H9 (cell line): ENCODE measurements around the gene PRKD2. TPM values are rescaled to one million over a fixed set of nuclear protein-coding genes. Genes with fewer than 3 reads are reported as not detected.

ENCODE experiments used
- DNase-seq: peaks from one replicate; pipeline ENCODE4 v3.0.0-alpha.2; 2017
- H2AFZ ChIP-seq: one replicate; pipeline ENCODE4 v1.6.1; 2013; ENCODE audit warnings: mild to moderate bottlenecking, low read length, control low read depth, moderate library complexity
- H2AK5ac ChIP-seq: 2 replicates; pipeline ENCODE4 v1.6.1; 2013; ENCODE audit warnings: low read length, control low read depth, mixed read lengths; ENCODE audit not compliant: insufficient read length
- H2BK120ac ChIP-seq: one replicate; pipeline ENCODE4 v1.6.1; 2013; ENCODE audit warnings: low read depth, mild to moderate bottlenecking, low read length, control low read depth, inconsistent platforms; ENCODE audit not compliant: poor library complexity, severe bottlenecking
- H2BK12ac ChIP-seq: 2 replicates; pipeline ENCODE4 v1.6.1; 2013; ENCODE audit warnings: low read length, control low read depth, mixed read lengths, low read depth; ENCODE audit not compliant: insufficient read length
- H2BK15ac ChIP-seq: 2 replicates; pipeline ENCODE4 v1.6.1; 2013; ENCODE audit warnings: low read depth, low read length, control low read depth
- H2BK20ac ChIP-seq: one replicate; pipeline ENCODE4 v1.6.1; 2013; ENCODE audit warnings: low read depth, mild to moderate bottlenecking, low read length, control low read depth, inconsistent platforms; ENCODE audit not compliant: poor library complexity, severe bottlenecking
- H2BK5ac ChIP-seq: 2 replicates; pipeline ENCODE4 v1.6.1; 2013; ENCODE audit warnings: low read length, control low read depth, mixed read lengths; ENCODE audit not compliant: insufficient read length
- H3K14ac ChIP-seq: 2 replicates; pipeline ENCODE4 v1.6.1; 2013; ENCODE audit warnings: low read length, control low read depth; ENCODE audit not compliant: insufficient read depth
- H3K18ac ChIP-seq: 2 replicates; pipeline ENCODE4 v1.6.1; 2013; ENCODE audit warnings: low read depth, mild to moderate bottlenecking, mixed read lengths, low read length, control low read depth; ENCODE audit not compliant: insufficient read length
- H3K23ac ChIP-seq: 2 replicates; pipeline ENCODE4 v1.6.1; 2013; ENCODE audit warnings: low read length, control low read depth, mixed read lengths, low read depth; ENCODE audit not compliant: insufficient read length
- H3K23me2 ChIP-seq: 2 replicates; pipeline ENCODE4 v1.6.1; 2013; ENCODE audit warnings: low read depth, mild to moderate bottlenecking, mixed read lengths, low read length, control low read depth; ENCODE audit not compliant: insufficient read length, poor library complexity, severe bottlenecking
- H3K27ac ChIP-seq: 2 replicates; pipeline ENCODE4 v1.5.1; 2013; ENCODE audit warnings: low read length, control low read depth, mixed read lengths, low read depth; ENCODE audit not compliant: insufficient read length
- H3K27me3 ChIP-seq: 2 replicates; pipeline ENCODE4 v1.6.1; 2013; ENCODE audit warnings: low read length, control low read depth, inconsistent platforms; ENCODE audit not compliant: insufficient read depth
- H3K4ac ChIP-seq: 2 replicates; pipeline ENCODE4 v1.6.1; 2013; ENCODE audit warnings: low read depth, mild to moderate bottlenecking, control low read depth, inconsistent platforms, low read length, moderate library complexity
- H3K4me1 ChIP-seq: 2 replicates; pipeline ENCODE4 v1.6.1; 2013; ENCODE audit warnings: low read length, control low read depth, inconsistent platforms; ENCODE audit not compliant: insufficient read depth
- H3K4me2 ChIP-seq: 2 replicates; pipeline ENCODE4 v1.6.1; 2013; ENCODE audit warnings: low read length, control low read depth, mixed read lengths; ENCODE audit not compliant: insufficient read length, insufficient read depth
- H3K56ac ChIP-seq: 2 replicates; pipeline ENCODE4 v1.6.1; 2013; ENCODE audit warnings: low read depth, mild to moderate bottlenecking, mixed read lengths, low read length, control low read depth; ENCODE audit not compliant: insufficient read length
- H3K79me1 ChIP-seq: 2 replicates; pipeline ENCODE4 v1.6.1; 2013; ENCODE audit warnings: low read depth, mild to moderate bottlenecking, moderate library complexity, low read length, control low read depth, inconsistent platforms; ENCODE audit not compliant: insufficient read depth, poor library complexity, severe bottlenecking
- H3K79me2 ChIP-seq: 2 replicates; pipeline ENCODE4 v1.6.1; 2013; ENCODE audit warnings: low read length, control low read depth, inconsistent platforms; ENCODE audit not compliant: insufficient read depth
- H3K9ac ChIP-seq: 2 replicates; pipeline ENCODE4 v1.6.1; 2013; ENCODE audit warnings: low read length, control low read depth, mixed read lengths; ENCODE audit not compliant: insufficient read length; ENCODE audit errors: extremely low read depth
- H3K9me3 ChIP-seq: one replicate; pipeline ENCODE4 v1.6.1; 2013; ENCODE audit warnings: low read depth, low read length, inconsistent platforms; ENCODE audit not compliant: control insufficient read depth
- H3T11ph ChIP-seq: one replicate; pipeline ENCODE4 v1.6.1; 2013; ENCODE audit warnings: mild to moderate bottlenecking, low read length, control low read depth, inconsistent platforms
- H4K20me1 ChIP-seq: one replicate; pipeline ENCODE4 v1.6.1; 2013; ENCODE audit not compliant: control insufficient read depth, insufficient read length, insufficient read depth
- H4K5ac ChIP-seq: 2 replicates; pipeline ENCODE4 v1.6.1; 2013; ENCODE audit warnings: low read depth, mild to moderate bottlenecking, mixed read lengths, low read length, control low read depth; ENCODE audit not compliant: insufficient read length
- H4K8ac ChIP-seq: replicated peaks from 2 replicates; pipeline ENCODE4 v1.6.1; 2013; ENCODE audit warnings: low read length, control low read depth, mixed read lengths, low read depth; ENCODE audit not compliant: insufficient read length
- H4K91ac ChIP-seq: 2 replicates; pipeline ENCODE4 v1.6.1; 2013; ENCODE audit warnings: low read depth, mild to moderate bottlenecking, moderate library complexity, mixed read lengths, low read length, control low read depth; ENCODE audit not compliant: insufficient read length
- H3K27ac Mint-ChIP-seq, 3 experiments: 2 replicates in 2 of 3; 3 replicates in 1 of 3; pipeline ENCODE4 v1.8.0; 2020 to 2021; ENCODE audit warnings: mixed read lengths in 3 of 3, mild to moderate bottlenecking in 1 of 3, moderate library complexity in 1 of 3
- H3K27me3 Mint-ChIP-seq: 2 replicates; pipeline ENCODE4 v1.8.0; 2021; ENCODE audit warnings: low read depth, mild to moderate bottlenecking, moderate library complexity, mixed read lengths
- H3K36me3 Mint-ChIP-seq, 3 experiments: 2 replicates in 2 of 3; 3 replicates in 1 of 3; pipeline ENCODE4 v1.8.0; 2020 to 2021; ENCODE audit warnings: low read depth in 3 of 3, mixed read lengths in 3 of 3; ENCODE audit not compliant: insufficient read depth in 1 of 3
- H3K4me1 Mint-ChIP-seq, 2 experiments: 2 replicates each; pipeline ENCODE4 v1.8.0; 2020; ENCODE audit warnings: mixed read lengths in 2 of 2
- H3K4me3 Mint-ChIP-seq, 2 experiments: 2 replicates in 1 of 2; 3 replicates in 1 of 2; pipeline ENCODE4 v1.8.0; 2020 to 2021; ENCODE audit warnings: mild to moderate bottlenecking in 2 of 2, mixed read lengths in 2 of 2, moderate library complexity in 1 of 2
- H3K9me3 Mint-ChIP-seq, 2 experiments: 2 replicates in 1 of 2; 3 replicates in 1 of 2; pipeline ENCODE4 v1.8.0; 2020; ENCODE audit warnings: mild to moderate bottlenecking in 2 of 2, mixed read lengths in 2 of 2, moderate library complexity in 1 of 2
- CTCF ChIP-seq: fragments of 200-600 bp; sonication (generic); conservative IDR thresholded peaks from 3 replicates; pipeline ENCODE4 v1.8.0; 2021; ENCODE audit warnings: antibody characterized with exemption, mild to moderate bottlenecking
- WGBS: extraction: QIAGEN DNeasy Blood & Tissue Kit; methylation state at CpG from one replicate; pipeline ENCODE4 v1.1.7; 2013; ENCODE audit warnings: missing lambda C conversion rate, low lambda C conversion rate, mixed read lengths; ENCODE audit not compliant: insufficient read length; ENCODE audit errors: extremely low coverage; 5-methylcytosine and 5-hydroxymethylcytosine counted together
- total RNA-seq: library from RNA; stranded (reverse); gene quantifications from 2 replicates; pipeline ENCODE4 v1.2.1, GENCODE V29; 2021

PRKD2 gene
- total RNA-seq, 1 experiment from 2014 or later: 60.7 TPM

GRCh38 chr19:46635920-46636761 lies 80.8 kb downstream of the PRKD2 start, which contains the start of gene GNG8:
GNG8 (minus strand) TSS chr19:46636202; CDS start chr19:46634682, 1,520 bp downstream.
- Histone ChIP-seq H3K23me2 (peaks cover 19% of the 10 kb centered on the region), H3T11ph (no peak within 1 kb of the TSS), H4K20me1 (no peaks in the 10 kb centered on the region), H3K27ac (no peak within 1 kb of the TSS), H2BK120ac (no peak within 1 kb of the TSS), H3K4me1 (peaks cover 4% of the 10 kb centered on the region; the same call in 1 of the 2 replicates), H3K79me1 (no peaks in the 10 kb centered on the region), H3K23ac (no peak within 1 kb of the TSS), H3K27me3 (peaks cover 28% of the 10 kb centered on the region), H3K9ac (no peak within 1 kb of the TSS), H4K91ac (no peak within 1 kb of the TSS), H3K14ac (no peak within 1 kb of the TSS), H3K79me2 (no peaks in the 10 kb centered on the region), H3K9me3 (no peaks in the 10 kb centered on the region), H3K56ac (no peak within 1 kb of the TSS), H2AFZ (no peak within 1 kb of the TSS), H2AK5ac (no peak within 1 kb of the TSS), H2BK5ac (no peak within 1 kb of the TSS), H2BK15ac (no peak within 1 kb of the TSS), H2BK12ac (no peak within 1 kb of the TSS), H3K4ac (no peak within 1 kb of the TSS), H3K4me2 (peak within 1 kb of the TSS; percentile 85), H2BK20ac (no peak within 1 kb of the TSS), H3K18ac (no peak within 1 kb of the TSS), H4K5ac (no peak within 1 kb of the TSS), H4K8ac (no peak within 1 kb of the TSS)
- Mint-ChIP-seq H3K27me3 (peaks cover 56% of the 10 kb centered on the region), H3K36me3 (no peaks in the 10 kb centered on the region), H3K27ac (no peak within 1 kb of the TSS), H3K9me3 (no peaks in the 10 kb centered on the region), H3K4me1 (peaks cover 18 to 21% of the 10 kb centered on the region in 2 experiments), H3K4me3 (peak within 1 kb of the TSS; percentile 30 to 91)
- no peak for TF ChIP-seq CTCF
- no peak for DNase-seq
- no CpG with 5 or more reads among the region's 34 CpGs for WGBS
